HL-60 (cell line): ENCODE results near the gene HLTF.

Experiments used
- DNase-seq, 2 experiments: peaks; one replicate each; pipeline ENCODE4 v3.0.0-alpha.2; 2010 to 2020; ENCODE audit warnings: low read depth in 1 of 2, low spot score in 1 of 2
- H3K27ac ChIP-seq: fragments of 250-450 bp; sonication (Bioruptor Pico); replicated peaks from 2 replicates; pipeline ENCODE4 v1.5.1; 2020; ENCODE audit warnings: mild to moderate bottlenecking, moderate library complexity
- H3K27me3 ChIP-seq: fragments of 250-450 bp; sonication (Bioruptor Pico); 2 replicates; pipeline ENCODE4 v1.5.1; 2021; ENCODE audit warnings: mild to moderate bottlenecking, moderate library complexity; ENCODE audit not compliant: insufficient read depth, poor library complexity, severe bottlenecking
- H3K4me3 ChIP-seq: replicated peaks from 2 replicates; pipeline ENCODE4 v1.5.1; 2011; ENCODE audit warnings: mild to moderate bottlenecking, control low read depth, low read length; ENCODE audit not compliant: insufficient read depth
- GABPA ChIP-seq: IDR thresholded peaks from 2 replicates; pipeline ENCODE4 v1.6.1; 2012; ENCODE audit warnings: low read depth
- POLR2AphosphoS5 ChIP-seq: IDR thresholded peaks from 2 replicates; pipeline ENCODE4 v1.6.1; 2012; ENCODE audit warnings: low read depth
- SPI1 ChIP-seq: IDR thresholded peaks from 2 replicates; pipeline ENCODE4 v1.6.1; 2012; ENCODE audit warnings: low read depth, mild to moderate bottlenecking, borderline replicate concordance
- TF ChIP-seq, protein P1 (sequence below): IDR thresholded peaks from 2 replicates; pipeline ENCODE4 v1.6.1; 2012; ENCODE audit warnings: low read depth; ENCODE audit not compliant: insufficient replicate concordance
- TF ChIP-seq, protein P2 (sequence below): IDR thresholded peaks from one replicate; pipeline ENCODE4 v1.5.1; 2011; ENCODE audit warnings: low read length, control low read depth, inconsistent platforms; ENCODE audit not compliant: insufficient read depth

HLTF gene

DNA sequence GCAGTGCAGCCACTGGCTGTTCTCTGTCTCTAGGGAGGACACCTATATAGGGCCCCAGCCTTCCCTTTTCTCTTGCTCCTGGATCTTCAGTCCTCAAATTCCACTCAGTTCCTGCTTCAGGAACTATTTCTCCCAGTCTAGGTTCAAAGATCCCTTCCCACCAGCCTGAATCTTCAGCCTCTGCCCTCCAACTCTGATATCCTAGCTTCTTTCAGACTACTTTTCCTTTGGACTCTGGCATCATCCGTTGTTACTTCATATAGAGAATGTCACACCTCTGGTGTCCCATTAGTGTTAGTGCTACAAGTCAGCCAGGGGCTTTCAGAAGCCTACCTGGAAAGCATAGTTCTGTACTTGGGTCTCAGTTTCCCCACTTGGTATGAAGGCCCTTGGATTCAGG lies 33.1 kb upstream of the HLTF start:
- DNase-seq, result no peak
- Histone ChIP-seq H3K4me3 (no peak overlapping the region), H3K27me3 (no peaks in the 10 kb centered on the region), H3K27ac (no peak overlapping the region)
- TF ChIP-seq SPI1 (no peak), POLR2AphosphoS5 (no peak), GABPA (no peak)
- TF ChIP-seq, protein P1, sequence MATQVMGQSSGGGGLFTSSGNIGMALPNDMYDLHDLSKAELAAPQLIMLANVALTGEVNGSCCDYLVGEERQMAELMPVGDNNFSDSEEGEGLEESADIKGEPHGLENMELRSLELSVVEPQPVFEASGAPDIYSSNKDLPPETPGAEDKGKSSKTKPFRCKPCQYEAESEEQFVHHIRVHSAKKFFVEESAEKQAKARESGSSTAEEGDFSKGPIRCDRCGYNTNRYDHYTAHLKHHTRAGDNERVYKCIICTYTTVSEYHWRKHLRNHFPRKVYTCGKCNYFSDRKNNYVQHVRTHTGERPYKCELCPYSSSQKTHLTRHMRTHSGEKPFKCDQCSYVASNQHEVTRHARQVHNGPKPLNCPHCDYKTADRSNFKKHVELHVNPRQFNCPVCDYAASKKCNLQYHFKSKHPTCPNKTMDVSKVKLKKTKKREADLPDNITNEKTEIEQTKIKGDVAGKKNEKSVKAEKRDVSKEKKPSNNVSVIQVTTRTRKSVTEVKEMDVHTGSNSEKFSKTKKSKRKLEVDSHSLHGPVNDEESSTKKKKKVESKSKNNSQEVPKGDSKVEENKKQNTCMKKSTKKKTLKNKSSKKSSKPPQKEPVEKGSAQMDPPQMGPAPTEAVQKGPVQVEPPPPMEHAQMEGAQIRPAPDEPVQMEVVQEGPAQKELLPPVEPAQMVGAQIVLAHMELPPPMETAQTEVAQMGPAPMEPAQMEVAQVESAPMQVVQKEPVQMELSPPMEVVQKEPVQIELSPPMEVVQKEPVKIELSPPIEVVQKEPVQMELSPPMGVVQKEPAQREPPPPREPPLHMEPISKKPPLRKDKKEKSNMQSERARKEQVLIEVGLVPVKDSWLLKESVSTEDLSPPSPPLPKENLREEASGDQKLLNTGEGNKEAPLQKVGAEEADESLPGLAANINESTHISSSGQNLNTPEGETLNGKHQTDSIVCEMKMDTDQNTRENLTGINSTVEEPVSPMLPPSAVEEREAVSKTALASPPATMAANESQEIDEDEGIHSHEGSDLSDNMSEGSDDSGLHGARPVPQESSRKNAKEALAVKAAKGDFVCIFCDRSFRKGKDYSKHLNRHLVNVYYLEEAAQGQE, result no peak
- TF ChIP-seq, protein P2, sequence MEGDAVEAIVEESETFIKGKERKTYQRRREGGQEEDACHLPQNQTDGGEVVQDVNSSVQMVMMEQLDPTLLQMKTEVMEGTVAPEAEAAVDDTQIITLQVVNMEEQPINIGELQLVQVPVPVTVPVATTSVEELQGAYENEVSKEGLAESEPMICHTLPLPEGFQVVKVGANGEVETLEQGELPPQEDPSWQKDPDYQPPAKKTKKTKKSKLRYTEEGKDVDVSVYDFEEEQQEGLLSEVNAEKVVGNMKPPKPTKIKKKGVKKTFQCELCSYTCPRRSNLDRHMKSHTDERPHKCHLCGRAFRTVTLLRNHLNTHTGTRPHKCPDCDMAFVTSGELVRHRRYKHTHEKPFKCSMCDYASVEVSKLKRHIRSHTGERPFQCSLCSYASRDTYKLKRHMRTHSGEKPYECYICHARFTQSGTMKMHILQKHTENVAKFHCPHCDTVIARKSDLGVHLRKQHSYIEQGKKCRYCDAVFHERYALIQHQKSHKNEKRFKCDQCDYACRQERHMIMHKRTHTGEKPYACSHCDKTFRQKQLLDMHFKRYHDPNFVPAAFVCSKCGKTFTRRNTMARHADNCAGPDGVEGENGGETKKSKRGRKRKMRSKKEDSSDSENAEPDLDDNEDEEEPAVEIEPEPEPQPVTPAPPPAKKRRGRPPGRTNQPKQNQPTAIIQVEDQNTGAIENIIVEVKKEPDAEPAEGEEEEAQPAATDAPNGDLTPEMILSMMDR, result no peak

DNA sequence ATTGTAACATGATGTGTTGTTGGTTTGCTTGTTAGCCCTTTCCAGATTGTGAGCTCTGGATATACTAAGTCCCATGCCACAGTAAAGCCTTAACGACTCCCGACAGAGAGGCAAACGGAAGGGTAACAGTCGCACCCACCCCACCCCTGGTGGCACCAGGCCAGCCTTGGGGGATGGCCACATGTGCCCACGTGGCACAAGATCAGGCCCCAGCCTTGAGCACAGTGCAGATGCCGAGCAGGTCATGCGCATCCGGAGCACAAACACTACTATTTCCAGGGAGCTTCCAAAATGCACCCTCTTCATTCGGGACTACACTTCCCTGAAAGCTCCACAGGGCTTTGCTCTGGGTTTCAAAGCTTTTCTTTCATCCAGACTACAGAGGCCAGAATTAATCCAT lies 32.4 kb upstream of the HLTF start:
- Histone ChIP-seq H3K27me3 (no peaks in the 10 kb centered on the region), H3K27ac (no peak overlapping the region), H3K4me3 (no peak overlapping the region)
- no peak for TF ChIP-seq POLR2AphosphoS5
- TF ChIP-seq SPI1, result no peak
- TF ChIP-seq, protein P1, result no peak
- TF ChIP-seq, protein P2, result no peak
- no peak for TF ChIP-seq GABPA
- DNase-seq, result no peak

DNA sequence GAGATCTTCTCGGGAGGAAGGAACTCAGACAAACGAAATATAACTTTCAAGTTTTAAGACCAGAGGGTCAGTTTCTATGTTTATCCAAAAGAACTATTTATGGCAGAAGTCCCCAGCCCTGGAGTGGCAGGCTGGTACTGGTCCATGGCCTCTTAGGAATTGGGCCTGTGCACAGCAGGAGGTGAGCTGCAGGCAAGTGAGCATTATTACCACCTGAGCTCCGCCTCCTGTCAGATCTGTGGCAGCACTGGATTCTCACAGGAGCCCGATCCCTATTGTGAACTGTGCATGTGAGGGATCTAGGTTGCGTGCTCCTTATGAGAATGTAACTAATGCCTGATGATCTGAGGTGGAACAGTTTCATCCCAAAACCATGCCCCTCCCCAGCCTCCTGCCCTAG lies 28.8 kb upstream of the HLTF start:
- Histone ChIP-seq H3K27ac (no peak overlapping the region), H3K4me3 (no peak overlapping the region), H3K27me3 (no peaks in the 10 kb centered on the region)
- TF ChIP-seq POLR2AphosphoS5 (no peak), GABPA (no peak), SPI1 (no peak)
- TF ChIP-seq, protein P2, result no peak
- TF ChIP-seq, protein P1, result no peak
- no peak for DNase-seq
